Liver (tissue), 3 donors: ENCODE results near the gene GNA14.

Source experiments
- CTCF ChIP-seq: fragments of 150-350 bp; IDR thresholded peaks from 2 replicates; pipeline ENCODE4 v1.5.1; 2017; ENCODE audit warnings: improper control_type of control experiment, low read depth, low read length; ENCODE audit not compliant: missing input control
- EGR1 ChIP-seq, 2 donors: IDR thresholded peaks; 2 replicates each; pipeline ENCODE4 v1.6.1; 2016 to 2018; ENCODE audit warnings: antibody characterized with exemption in 2 of 2, low read depth in 2 of 2
- GABPA ChIP-seq, 2 donors: IDR thresholded peaks in 1 of 2; conservative IDR thresholded peaks in 1 of 2; 2 replicates each; pipeline ENCODE4 v1.6.1; 2016; ENCODE audit warnings: antibody characterized with exemption in 2 of 2, mild to moderate bottlenecking in 1 of 2, moderate library complexity in 1 of 2
- HNF4G ChIP-seq: IDR thresholded peaks from 2 replicates; pipeline ENCODE4 v1.6.1; 2016; ENCODE audit warnings: antibody characterized with exemption
- JUND ChIP-seq, 2 donors: IDR thresholded peaks; 2 replicates each; pipeline ENCODE4 v1.6.1; 2016; ENCODE audit warnings: antibody characterized with exemption in 2 of 2
- RAD21 ChIP-seq, 2 donors: IDR thresholded peaks; 2 replicates each; pipeline ENCODE4 v1.6.1; 2016; ENCODE audit warnings: antibody characterized with exemption in 2 of 2, mild to moderate bottlenecking in 2 of 2
- REST ChIP-seq: IDR thresholded peaks from 2 replicates; pipeline ENCODE4 v1.6.1; 2016; ENCODE audit warnings: antibody characterized with exemption, mild to moderate bottlenecking
- ZBTB33 ChIP-seq: IDR thresholded peaks from 2 replicates; pipeline ENCODE4 v1.6.1; 2016; ENCODE audit warnings: antibody characterized with exemption
- donor health status: healthy.
- donor health status: healthy.

- TF ChIP-seq CTCF (no peak), RAD21 (IDR thresholded peaks at IDR 0.05) (no peak), ZBTB33 (no peak), REST (no peak), JUND (IDR thresholded peaks at IDR 0.05) (no peak), HNF4G (no peak), GABPA (IDR thresholded peaks at IDR 0.05 in 1 of 2, conservative IDR thresholded peaks at IDR 0.05 in 1 of 2) (no peak), EGR1 (IDR thresholded peaks at IDR 0.05; ENCODE audit: low read depth in 2 of 2) (no peak)
Measured at GRCh38 chr9:77507212-77507961, 140.7 kb downstream of the GNA14 start.
